ENCODE measurements around the gene FRMD5. TPM values are rescaled to one million over a fixed set of nuclear protein-coding genes. Genes with fewer than 3 reads are reported as not detected.

Gene FRMD5
- total RNA-seq, 3 donors from 2014 or later: 1.8 to 2.3 (median 1.9) TPM

GRCh38 chr15:43895586-43895985 is 299.5 kb downstream of the FRMD5 start:
- no peak overlapping the region for H3K4me3 ChIP-seq
- no peaks in the 10 kb centered on the region for H3K36me3 ChIP-seq (ENCODE audit: low read depth)
- no peak for DNase-seq
- H3K9me3 ChIP-seq: no peaks in the 10 kb centered on the region
- ATAC-seq: no peak
- TF ChIP-seq CTCF (IDR thresholded peaks at IDR 0.05): no peak
- no peaks in the 10 kb centered on the region for H3K4me1 ChIP-seq (ENCODE audit: low read depth)
- intact Hi-C loops (cut with DNase I, micrococcal nuclease): no loop called here

GRCh38 chr15:43893956-43894355 is 301.1 kb downstream of the FRMD5 start:
- ATAC-seq: no peak
- H3K9me3 ChIP-seq: no peaks in the 10 kb centered on the region
- TF ChIP-seq CTCF (IDR thresholded peaks at IDR 0.05): no peak
- peaks cover 2% of the 10 kb centered on the region for H3K4me1 ChIP-seq (ENCODE audit: low read depth)
- no peak for DNase-seq
- no peaks in the 10 kb centered on the region for H3K36me3 ChIP-seq (ENCODE audit: low read depth)
- intact Hi-C loops (cut with DNase I, micrococcal nuclease): no loop called here
- H3K4me3 ChIP-seq: no peak overlapping the region

- Histone ChIP-seq H3K36me3 (ENCODE audit: low read depth) (no peaks in the 10 kb centered on the region), H3K9me3 (no peaks in the 10 kb centered on the region), H3K4me1 (ENCODE audit: low read depth) (peaks cover 2% of the 10 kb centered on the region), H3K4me3 (no peak overlapping the region)
- TF ChIP-seq CTCF (IDR thresholded peaks at IDR 0.05): no peak
- intact Hi-C loops (cut with DNase I, micrococcal nuclease): no loop called here
- DNase-seq (no peak), ATAC-seq (peak; percentile 30)
These were observed 306.0 kb downstream of the FRMD5 start for GRCh38 chr15:43889042-43889441.

GRCh38 chr15:43887901-43888300 is 307.2 kb downstream of the FRMD5 start:
- Histone ChIP-seq H3K9me3 (no peaks in the 10 kb centered on the region), H3K36me3 (ENCODE audit: low read depth) (no peaks in the 10 kb centered on the region), H3K4me1 (ENCODE audit: low read depth) (peaks cover 2% of the 10 kb centered on the region), H3K4me3 (no peak overlapping the region)
- no peak for DNase-seq
- intact Hi-C loops (cut with DNase I, micrococcal nuclease): no loop called here
- TF ChIP-seq CTCF (IDR thresholded peaks at IDR 0.05): no peak
- no peak for ATAC-seq

GRCh38 chr15:43886558-43886957 is 308.5 kb downstream of the FRMD5 start:
- intact Hi-C loops (cut with DNase I, micrococcal nuclease): no loop called here
- H3K4me3 ChIP-seq: no peak overlapping the region
- no peaks in the 10 kb centered on the region for H3K9me3 ChIP-seq
- H3K4me1 ChIP-seq (ENCODE audit: low read depth): peaks cover 2% of the 10 kb centered on the region
- no peak for TF ChIP-seq CTCF (IDR thresholded peaks at IDR 0.05)
- H3K36me3 ChIP-seq (ENCODE audit: low read depth): no peaks in the 10 kb centered on the region
- DNase-seq (no peak), ATAC-seq (no peak)

GRCh38 chr15:43883571-43883970 is 311.5 kb downstream of the FRMD5 start:
- ATAC-seq (no peak), DNase-seq (no peak)
- no peaks in the 10 kb centered on the region for H3K4me1 ChIP-seq (ENCODE audit: low read depth)
- H3K36me3 ChIP-seq (ENCODE audit: low read depth): no peaks in the 10 kb centered on the region
- intact Hi-C loops (cut with DNase I, micrococcal nuclease): no loop called here
- no peak overlapping the region for H3K4me3 ChIP-seq
- no peaks in the 10 kb centered on the region for H3K9me3 ChIP-seq
- TF ChIP-seq CTCF (IDR thresholded peaks at IDR 0.05): no peak
